PC-3 (cell line): ENCODE data around the gene GFRA1. TPM values are rescaled to one million over a fixed set of nuclear protein-coding genes. Genes with fewer than 3 reads are reported as not detected.

Experiments
- ATAC-seq: fragments of 200-7000 bp; cut with Tn5 transposase; 2 replicates; pipeline ENCODE4 v1.9.1; 2020; ENCODE audit warnings: mild to moderate bottlenecking, moderate library complexity
- BruUV-seq: library from RNA; stranded (reverse); fragments of 400-500 nt; replicated peaks from 2 replicates; lab custom pipeline; 2021; lab: Mats Ljungman, UMichigan
- CTCF ChIA-PET: fragments of 300-600 bp; sonication (Branson Sonifier 250); formaldehyde crosslinking; loops from one replicate; lab custom pipeline; 2022; ENCODE audit warnings: antibody characterized with exemption; lab: Charles Lee
- POLR2A ChIA-PET: fragments of 300-600 bp; sonication (Branson Sonifier 250); formaldehyde crosslinking; loops from one replicate; lab custom pipeline; 2022; ENCODE audit warnings: antibody characterized with exemption; ENCODE audit not compliant: unreplicated experiment; lab: Charles Lee
- DNase-seq: peaks from one replicate; pipeline ENCODE4 v3.0.0-alpha.2; 2015
- H2AFZ ChIP-seq: fragments of 300-600 bp; sonication (generic); 2 replicates; pipeline ENCODE4 v1.6.0; 2016; ENCODE audit warnings: antibody characterized with exemption, low read length
- H3F3A ChIP-seq: fragments of 300-600 bp; sonication (generic); one replicate; pipeline ENCODE4 v1.6.0; 2017; ENCODE audit warnings: antibody characterized with exemption, low read length, control low read depth, mild to moderate bottlenecking; ENCODE audit not compliant: unreplicated experiment
- H3K27ac ChIP-seq: fragments of 300-600 bp; sonication (generic); 2 replicates; pipeline ENCODE4 v1.5.1; 2016; ENCODE audit warnings: mild to moderate bottlenecking, low read length
- H3K27me3 ChIP-seq: fragments of 300-600 bp; sonication (generic); 2 replicates; pipeline ENCODE4 v1.6.1; 2016; ENCODE audit warnings: low read length, mixed read lengths
- H3K36me3 ChIP-seq: fragments of 300-600 bp; sonication (generic); 2 replicates; pipeline ENCODE4 v1.6.1; 2016; ENCODE audit warnings: low read depth, mixed run types, low read length, mixed read lengths
- H3K4me1 ChIP-seq: fragments of 300-600 bp; sonication (generic); 2 replicates; pipeline ENCODE4 v1.5.1; 2016; ENCODE audit warnings: low read length; ENCODE audit not compliant: insufficient read depth
- H3K4me2 ChIP-seq: fragments of 300-600 bp; sonication (generic); 2 replicates; pipeline ENCODE4 v1.6.0; 2016; ENCODE audit warnings: low read length
- H3K4me3 ChIP-seq: fragments of 300-600 bp; sonication (generic); 2 replicates; pipeline ENCODE4 v1.5.1; 2016; ENCODE audit warnings: mild to moderate bottlenecking, low read length, mixed read lengths
- H3K79me2 ChIP-seq: fragments of 300-600 bp; sonication (generic); 2 replicates; pipeline ENCODE4 v1.6.1; 2017; ENCODE audit warnings: low read length, mixed read lengths
- H3K9ac ChIP-seq: fragments of 300-600 bp; sonication (generic); 2 replicates; pipeline ENCODE4 v1.6.0; 2016; ENCODE audit warnings: mild to moderate bottlenecking, low read length
- H3K9me2 ChIP-seq: fragments of 300-600 bp; sonication (generic); replicated peaks from 2 replicates; pipeline ENCODE4 v1.6.1; 2016; ENCODE audit warnings: mixed run types, low read length, mixed read lengths
- H3K9me3 ChIP-seq: fragments of 300-600 bp; sonication (generic); 2 replicates; pipeline ENCODE4 v1.6.1; 2016; ENCODE audit warnings: low read length, mixed read lengths
- H4K20me1 ChIP-seq: fragments of 300-600 bp; sonication (generic); 2 replicates; pipeline ENCODE4 v1.6.1; 2016; ENCODE audit warnings: low read length, mixed read lengths
- CTCF ChIP-seq: fragments of 300-600 bp; sonication (generic); conservative IDR thresholded peaks from 2 replicates; pipeline ENCODE4 v1.5.1; 2017; ENCODE audit warnings: antibody characterized with exemption, low read depth, mild to moderate bottlenecking, low read length
- EZH2 ChIP-seq: fragments of 300-600 bp; sonication (generic); IDR thresholded peaks from one replicate; pipeline ENCODE4 v1.6.1; 2017; ENCODE audit warnings: antibody characterized with exemption, mild to moderate bottlenecking, low read length; ENCODE audit not compliant: unreplicated experiment
- EZH2phosphoT487 ChIP-seq: fragments of 300-600 bp; sonication (generic); IDR thresholded peaks from 2 replicates; pipeline ENCODE4 v1.6.1; 2018; ENCODE audit warnings: mild to moderate bottlenecking, antibody characterized with exemption, low read length, borderline replicate concordance
- intact Hi-C: fragments of 100-400 bp; cut with micrococcal nuclease; formaldehyde crosslinking; loops from 2 replicates; pipeline ENCODE4 v1.9.0; 2023
- total RNA-seq: library from RNA; depleted of rRNA; stranded (reverse); fragments of >200 nt; gene quantifications from 2 replicates; pipeline ENCODE4 v1.2.3, GENCODE V29; 2014

GFRA1 gene
- total RNA-seq, 1 experiment from 2014 or later = not detected

GRCh38 chr10:116151076-116151475 is 121.9 kb downstream of the GFRA1 start:
- ChIA-PET POLR2A (no interaction called here), CTCF (no interaction called here)
- Histone ChIP-seq H3K36me3 (no peaks in the 10 kb centered on the region), H3K4me3 (no peak overlapping the region), H3K27me3 (no peaks in the 10 kb centered on the region), H3K9me3 (no peaks in the 10 kb centered on the region), H3K4me1 (no peaks in the 10 kb centered on the region), H3F3A (no peaks in the 10 kb centered on the region), H2AFZ (no peak overlapping the region), H4K20me1 (no peaks in the 10 kb centered on the region), H3K79me2 (no peaks in the 10 kb centered on the region), H3K4me2 (no peak overlapping the region), H3K9ac (no peak overlapping the region), H3K9me2 (no peaks in the 10 kb centered on the region), H3K27ac (no peak overlapping the region)
- intact Hi-C loops = no loop called here
- TF ChIP-seq CTCF (no peak), EZH2 (no peak), EZH2phosphoT487 (no peak)
- DNase-seq = no peak
- no peak for ATAC-seq
- no TSS peak for BruUV-seq

DNA sequence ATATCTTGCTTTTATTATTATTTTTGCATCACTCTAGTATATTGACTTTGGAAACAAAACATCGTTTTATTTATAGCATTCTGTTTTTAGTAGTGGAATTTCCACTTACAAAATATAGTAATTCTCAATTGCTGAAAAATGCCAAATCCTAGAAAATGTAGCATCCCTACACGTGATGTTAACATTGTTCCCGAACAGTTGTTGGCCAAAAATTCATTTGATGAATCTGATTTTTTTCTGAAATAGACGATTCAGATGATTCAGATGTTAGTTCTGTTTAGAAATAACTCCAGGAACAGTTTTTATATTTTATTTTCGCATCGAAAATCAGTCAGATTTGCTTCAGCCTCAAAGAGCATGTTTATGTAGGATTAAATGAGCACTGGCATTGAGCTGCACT is 122.4 kb downstream of the GFRA1 start:
- Histone ChIP-seq H3F3A (no peaks in the 10 kb centered on the region), H3K27me3 (no peaks in the 10 kb centered on the region), H3K79me2 (no peaks in the 10 kb centered on the region), H2AFZ (no peak overlapping the region), H3K9ac (no peak overlapping the region), H4K20me1 (no peaks in the 10 kb centered on the region), H3K27ac (no peak overlapping the region), H3K9me2 (no peaks in the 10 kb centered on the region), H3K4me1 (no peaks in the 10 kb centered on the region), H3K4me3 (no peak overlapping the region), H3K36me3 (no peaks in the 10 kb centered on the region), H3K9me3 (no peaks in the 10 kb centered on the region), H3K4me2 (no peak overlapping the region)
- intact Hi-C loops = no loop called here
- ChIA-PET CTCF (no interaction called here), POLR2A (no interaction called here)
- BruUV-seq = no TSS peak
- no peak for DNase-seq
- ATAC-seq = no peak
- no peak for TF ChIP-seq CTCF
- no peak for TF ChIP-seq EZH2phosphoT487
- TF ChIP-seq EZH2 = no peak

GRCh38 chr10:116147147-116147905 is 125.7 kb downstream of the GFRA1 start:
- ChIA-PET CTCF (no interaction called here), POLR2A (no interaction called here)
- ATAC-seq (no peak), DNase-seq (no peak)
- Histone ChIP-seq H2AFZ (no peak overlapping the region), H3F3A (no peaks in the 10 kb centered on the region), H3K9me3 (no peaks in the 10 kb centered on the region), H4K20me1 (no peaks in the 10 kb centered on the region), H3K4me3 (no peak overlapping the region), H3K79me2 (no peaks in the 10 kb centered on the region), H3K36me3 (no peaks in the 10 kb centered on the region), H3K9me2 (no peaks in the 10 kb centered on the region), H3K4me1 (no peaks in the 10 kb centered on the region), H3K27ac (no peak overlapping the region), H3K9ac (no peak overlapping the region), H3K4me2 (no peak overlapping the region), H3K27me3 (no peaks in the 10 kb centered on the region)
- intact Hi-C loops = no loop called here
- no TSS peak for BruUV-seq
- no peak for TF ChIP-seq EZH2phosphoT487
- TF ChIP-seq EZH2 = no peak
- TF ChIP-seq CTCF = no peak
